GM18907 (cell line): Measurements from ENCODE around the gene BCL2L12.
"Not testable (repeated sequence)": the region's sequence is repeated elsewhere in the genome, so short reads cannot be mapped to it uniquely, and the experiment has no call there.

ENCODE experiments used
- ATAC-seq: cut with Tn5 transposase; IDR thresholded peaks from one replicate; pipeline ENCODE4 v1.9.1; 2021; ENCODE audit warnings: mild to moderate bottlenecking, moderate library complexity; ENCODE audit not compliant: unreplicated experiment

Gene BCL2L12

GRCh38 chr19:49665351-49666119 is at the start of gene BCL2L12, which contains the start of gene IRF3:
BCL2L12 (plus strand) TSS chr19:49665933; CDS start chr19:49666693, 760 bp downstream.
IRF3 (minus strand) TSS chr19:49665857; CDS start chr19:49664838, 1,019 bp downstream.
- peak; percentile 85 for ATAC-seq

GRCh38 chr19:49616532-49616931 is 49.2 kb upstream of the BCL2L12 start:
- no peak for ATAC-seq

- no peak for ATAC-seq
Measured at GRCh38 chr19:49616945-49617344, 48.8 kb upstream of the BCL2L12 start.

- not testable (repeated sequence) for ATAC-seq
Measured at GRCh38 chr19:49617860-49618259, 47.9 kb upstream of the BCL2L12 start.

GRCh38 chr19:49624967-49625910 is 40.5 kb upstream of the BCL2L12 start:
- ATAC-seq = no peak

DNA sequence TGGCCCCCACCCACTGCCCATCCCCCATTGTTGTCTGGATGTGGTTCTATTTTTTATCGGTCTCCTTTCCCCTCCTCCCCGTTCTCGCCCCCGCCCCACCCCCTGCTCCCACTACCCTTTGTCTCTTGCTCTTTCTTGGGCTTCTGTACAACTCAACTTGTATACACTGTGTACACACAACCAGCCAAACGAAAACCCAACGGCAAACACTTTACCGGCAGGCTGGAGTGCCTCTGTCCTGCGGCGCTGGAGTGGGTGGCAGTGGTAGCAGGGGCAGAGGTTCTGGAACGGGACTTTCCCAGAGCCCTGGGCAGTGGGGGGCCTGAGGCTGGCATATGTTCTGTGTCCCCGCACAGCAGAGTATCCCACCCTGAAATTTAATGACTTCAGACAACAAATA is 39.5 kb upstream of the BCL2L12 start:
- ATAC-seq = no peak

DNA sequence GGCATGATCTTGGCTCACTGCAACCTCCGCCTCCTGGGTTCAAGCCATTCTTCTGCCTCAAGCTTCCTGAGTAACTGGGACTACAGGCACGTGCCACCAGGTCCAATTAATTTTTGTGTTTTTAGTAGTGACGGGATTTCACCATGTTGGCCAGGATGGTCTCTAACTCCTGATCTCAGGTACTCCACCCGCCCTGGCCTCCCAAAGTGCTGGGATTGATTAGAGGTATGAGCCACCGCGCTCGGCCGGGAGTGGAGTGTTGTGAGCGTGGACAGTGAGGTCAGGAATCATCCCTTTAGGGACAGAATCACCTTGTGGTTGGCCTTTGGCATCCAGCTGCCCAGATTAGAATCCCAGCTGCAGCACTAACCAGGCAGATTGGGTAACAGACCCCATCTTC is 36.1 kb upstream of the BCL2L12 start:
- ATAC-seq = no peak

- no peak for ATAC-seq
Measured at GRCh38 chr19:49631014-49631588, 34.6 kb upstream of the BCL2L12 start.

DNA sequence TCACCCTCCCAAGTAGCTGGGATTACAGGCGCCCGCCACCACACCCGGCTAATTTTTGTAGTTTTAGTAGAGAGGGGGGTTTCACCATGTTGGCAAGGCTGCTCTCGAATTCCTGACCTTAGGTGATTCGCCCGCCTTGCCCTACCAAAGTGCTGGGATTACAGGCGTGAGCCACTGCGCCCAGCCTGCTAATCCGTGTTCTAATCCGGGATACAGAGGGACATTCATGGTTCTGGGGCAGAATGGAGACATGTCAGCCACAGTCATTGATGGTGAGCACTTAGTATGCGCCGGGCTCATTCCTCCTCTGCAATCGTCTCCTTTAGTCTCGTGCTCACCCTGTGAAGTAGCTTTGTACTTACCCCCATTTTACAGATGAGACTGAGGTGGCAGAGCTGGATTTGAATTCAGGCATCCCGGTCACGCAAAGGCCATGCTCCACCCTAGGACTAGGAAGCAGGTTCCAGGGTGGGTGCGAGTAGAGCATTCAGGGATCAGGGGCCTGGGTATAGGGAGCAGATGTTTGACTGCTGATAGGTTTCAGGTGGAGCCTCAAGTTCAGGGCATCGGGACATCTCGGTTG is 34.0 kb upstream of the BCL2L12 start:
- no peak for ATAC-seq

DNA sequence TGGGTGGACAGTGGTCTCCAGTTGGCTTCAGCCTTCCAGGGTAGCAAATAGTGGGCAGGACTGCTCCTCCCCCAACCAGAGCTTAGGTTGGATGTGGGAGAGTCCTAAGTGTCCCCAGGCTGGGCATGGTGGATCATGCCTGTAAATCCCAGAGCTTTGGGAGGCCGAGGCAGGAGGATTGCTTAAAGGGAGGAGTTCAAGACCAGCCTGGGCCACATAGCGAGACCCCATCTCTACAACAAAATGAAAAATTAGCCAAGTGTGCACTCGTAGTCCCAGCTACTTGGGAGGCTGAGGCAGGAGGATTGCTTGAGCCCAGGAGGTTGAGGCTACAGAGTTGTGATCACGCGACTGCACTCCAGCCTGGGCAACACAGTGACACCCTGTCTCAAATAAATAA is 33.2 kb upstream of the BCL2L12 start:
- ATAC-seq = no peak

- not testable (repeated sequence) for ATAC-seq
Measured at GRCh38 chr19:49633273-49633672, 32.5 kb upstream of the BCL2L12 start.

- ATAC-seq = no peak
Measured at GRCh38 chr19:49635530-49636232, 30.1 kb upstream of the BCL2L12 start.

- ATAC-seq = no peak
Measured at GRCh38 chr19:49636233-49636932, 29.4 kb upstream of the BCL2L12 start.

GRCh38 chr19:49637821-49638738 is 27.7 kb upstream of the BCL2L12 start:
- no peak for ATAC-seq

- ATAC-seq = no peak
Measured at GRCh38 chr19:49639401-49640112, 26.2 kb upstream of the BCL2L12 start.

GRCh38 chr19:49640113-49640898 is 25.4 kb upstream of the BCL2L12 start, which contains the start of gene RRAS:
RRAS (minus strand) TSS chr19:49640143; CDS start chr19:49640098, 45 bp downstream.
- ATAC-seq = peak; percentile 65
